Measurements from ENCODE around the gene ATP5MC2. TPM values are rescaled to one million over a fixed set of nuclear protein-coding genes. Genes with fewer than 3 reads are reported as not detected.
"Not testable (repeated sequence)": the region's sequence is repeated elsewhere in the genome, so short reads cannot be mapped to it uniquely, and the experiment has no call there.

The ATP5MC2 gene
- polyA plus RNA-seq, 12 donors = 451 to 820 (median 720) TPM; not detected in 1

- peak; percentile 72 for DNase-seq
Observed at GRCh38 chr12:53659011-53659551, 16.8 kb downstream of the ATP5MC2 start.

- DNase-seq = no peak
Observed at GRCh38 chr12:53657041-53657440, 18.8 kb downstream of the ATP5MC2 start.

GRCh38 chr12:53653595-53653994 is 22.3 kb downstream of the ATP5MC2 start:
- no peak for DNase-seq

- no peak for DNase-seq
Observed at GRCh38 chr12:53652366-53652765, 23.5 kb downstream of the ATP5MC2 start.

GRCh38 chr12:53651737-53652136 is 24.1 kb downstream of the ATP5MC2 start:
- no peak for DNase-seq

- DNase-seq = not testable (repeated sequence)
Observed at GRCh38 chr12:53646300-53646699, 29.6 kb downstream of the ATP5MC2 start.

- DNase-seq = no peak
Observed at GRCh38 chr12:53645165-53645564, 30.7 kb downstream of the ATP5MC2 start.

GRCh38 chr12:53644133-53644532 is 31.8 kb downstream of the ATP5MC2 start:
- no peak for DNase-seq

GRCh38 chr12:53643232-53643979 is 32.5 kb downstream of the ATP5MC2 start:
- DNase-seq = no peak

- no peak for DNase-seq
Observed at GRCh38 chr12:53638057-53638456, 37.8 kb downstream of the ATP5MC2 start.

GRCh38 chr12:53636641-53637040 is 39.2 kb downstream of the ATP5MC2 start:
- DNase-seq = no peak

- DNase-seq = not testable (repeated sequence)
Observed at GRCh38 chr12:53635708-53636107, 40.2 kb downstream of the ATP5MC2 start.

- no peak for DNase-seq
Observed at GRCh38 chr12:53631721-53632120, 44.2 kb downstream of the ATP5MC2 start.

GRCh38 chr12:53627919-53628318 is 48.0 kb downstream of the ATP5MC2 start:
- DNase-seq = no peak

- DNase-seq = no peak
Observed at GRCh38 chr12:53626702-53627169, 49.1 kb downstream of the ATP5MC2 start.

GRCh38 chr12:53625946-53626701 is 49.8 kb downstream of the ATP5MC2 start, which contains the start of gene ATF7:
Gene ATF7, minus strand, starts transcription at chr12:53626382. Its CDS starts 25,382 bp downstream, at chr12:53601000.
- peak; percentile 99 for DNase-seq

GRCh38 chr12:53625373-53625945 is 50.4 kb downstream of the ATP5MC2 start:
- no peak for DNase-seq

- DNase-seq = no peak
Observed at GRCh38 chr12:53624956-53625355, 50.9 kb downstream of the ATP5MC2 start.

GRCh38 chr12:53624458-53624857 is 51.4 kb downstream of the ATP5MC2 start:
- DNase-seq = no peak

- peak; percentile 68 for DNase-seq
Observed at GRCh38 chr12:53623548-53624385, 52.1 kb downstream of the ATP5MC2 start.

- DNase-seq = no peak
Observed at GRCh38 chr12:53622724-53623123, 53.2 kb downstream of the ATP5MC2 start.
